Measurements from ENCODE around the gene CTNNA3.

The CTNNA3 gene

GRCh38 chr10:66071907-66072306, 1624.1 kb downstream of the CTNNA3 start:
- no peak for FAIRE-seq
- no peak for DNase-seq (ENCODE audit: insufficient read length, low spot score)

- FAIRE-seq (no peak), DNase-seq (ENCODE audit: insufficient read length, low spot score) (no peak)
Observed at GRCh38 chr10:66058594-66058993, 1637.4 kb downstream of the CTNNA3 start.

GRCh38 chr10:66049335-66049734, 1646.7 kb downstream of the CTNNA3 start:
- no peak for FAIRE-seq

GRCh38 chr10:66045859-66046258, 1650.1 kb downstream of the CTNNA3 start:
- no peak for DNase-seq (ENCODE audit: insufficient read length, low spot score)
- no peak for FAIRE-seq

More at GRCh38 chr10:66049335-66049734, 1646.7 kb downstream of the CTNNA3 start:
- DNase-seq (ENCODE audit: insufficient read length, low spot score), result no peak

GRCh38 chr10:66041771-66042170, 1654.2 kb downstream of the CTNNA3 start:
- DNase-seq (ENCODE audit: insufficient read length, low spot score) (no peak), FAIRE-seq (no peak)

- FAIRE-seq (no peak), DNase-seq (ENCODE audit: insufficient read length, low spot score) (no peak)
Observed at GRCh38 chr10:66038623-66039022, 1657.4 kb downstream of the CTNNA3 start.

- FAIRE-seq (no peak), DNase-seq (ENCODE audit: insufficient read length, low spot score) (no peak)
Observed at GRCh38 chr10:66026321-66026720, 1669.7 kb downstream of the CTNNA3 start.

- DNase-seq (ENCODE audit: insufficient read length, low spot score), result no peak
- FAIRE-seq, result no peak
Observed at GRCh38 chr10:66025186-66025585, 1670.8 kb downstream of the CTNNA3 start.

GRCh38 chr10:66021423-66021822, 1674.6 kb downstream of the CTNNA3 start:
- FAIRE-seq, result no peak

GRCh38 chr10:66008221-66008620, 1687.8 kb downstream of the CTNNA3 start:
- no peak for DNase-seq (ENCODE audit: insufficient read length, low spot score)
- FAIRE-seq, result no peak

More at GRCh38 chr10:66021423-66021822, 1674.6 kb downstream of the CTNNA3 start:
- DNase-seq (ENCODE audit: insufficient read length, low spot score), result no peak

GRCh38 chr10:66006411-66006810, 1689.6 kb downstream of the CTNNA3 start:
- FAIRE-seq (no peak), DNase-seq (ENCODE audit: insufficient read length, low spot score) (no peak)

GRCh38 chr10:65993451-65993850, 1702.5 kb downstream of the CTNNA3 start:
- no peak for DNase-seq (ENCODE audit: insufficient read length, low spot score)
- no peak for FAIRE-seq

GRCh38 chr10:65968871-65969270, 1727.1 kb downstream of the CTNNA3 start:
- no peak for DNase-seq (ENCODE audit: insufficient read length, low spot score)
- no peak for FAIRE-seq

GRCh38 chr10:65968437-65968836, 1727.6 kb downstream of the CTNNA3 start:
- DNase-seq (ENCODE audit: insufficient read length, low spot score) (no peak), FAIRE-seq (no peak)

- FAIRE-seq (no peak), DNase-seq (ENCODE audit: insufficient read length, low spot score) (no peak)
Observed at GRCh38 chr10:65964205-65964604, 1731.8 kb downstream of the CTNNA3 start.

- FAIRE-seq (no peak), DNase-seq (ENCODE audit: insufficient read length, low spot score) (no peak)
Observed at GRCh38 chr10:65952086-65952485, 1743.9 kb downstream of the CTNNA3 start.

- FAIRE-seq (no peak), DNase-seq (ENCODE audit: insufficient read length, low spot score) (no peak)
Observed at GRCh38 chr10:65950075-65950474, 1745.9 kb downstream of the CTNNA3 start.

GRCh38 chr10:65949526-65949925, 1746.5 kb downstream of the CTNNA3 start:
- no peak for DNase-seq (ENCODE audit: insufficient read length, low spot score)
- FAIRE-seq, result no peak

GRCh38 chr10:65945061-65945460, 1750.9 kb downstream of the CTNNA3 start:
- FAIRE-seq, result no peak
- DNase-seq (ENCODE audit: insufficient read length, low spot score), result no peak

GRCh38 chr10:65943451-65943850, 1752.5 kb downstream of the CTNNA3 start:
- DNase-seq (ENCODE audit: insufficient read length, low spot score) (no peak), FAIRE-seq (no peak)

GRCh38 chr10:65940816-65941662, 1755.0 kb downstream of the CTNNA3 start:
- no peak for FAIRE-seq
- DNase-seq (ENCODE audit: insufficient read length, low spot score), result no peak

- no peak for FAIRE-seq
- DNase-seq (ENCODE audit: insufficient read length, low spot score), result no peak
Observed at GRCh38 chr10:65940105-65940504, 1755.9 kb downstream of the CTNNA3 start.

All from GM19239 (cell line).